GM20000 (cell line): ENCODE results near the gene PHAF1.

ENCODE experiments used
- DNase-seq: peaks from one replicate; pipeline ENCODE4 v3.0.0; 2012; ENCODE audit warnings: low spot score
- TF ChIP-seq, protein P1 (sequence below): IDR thresholded peaks from 2 replicates; pipeline ENCODE4 v1.5.1; 2012; ENCODE audit warnings: mild to moderate bottlenecking, control low read depth; ENCODE audit errors: extremely low read depth, missing control alignments

PHAF1 gene

DNA sequence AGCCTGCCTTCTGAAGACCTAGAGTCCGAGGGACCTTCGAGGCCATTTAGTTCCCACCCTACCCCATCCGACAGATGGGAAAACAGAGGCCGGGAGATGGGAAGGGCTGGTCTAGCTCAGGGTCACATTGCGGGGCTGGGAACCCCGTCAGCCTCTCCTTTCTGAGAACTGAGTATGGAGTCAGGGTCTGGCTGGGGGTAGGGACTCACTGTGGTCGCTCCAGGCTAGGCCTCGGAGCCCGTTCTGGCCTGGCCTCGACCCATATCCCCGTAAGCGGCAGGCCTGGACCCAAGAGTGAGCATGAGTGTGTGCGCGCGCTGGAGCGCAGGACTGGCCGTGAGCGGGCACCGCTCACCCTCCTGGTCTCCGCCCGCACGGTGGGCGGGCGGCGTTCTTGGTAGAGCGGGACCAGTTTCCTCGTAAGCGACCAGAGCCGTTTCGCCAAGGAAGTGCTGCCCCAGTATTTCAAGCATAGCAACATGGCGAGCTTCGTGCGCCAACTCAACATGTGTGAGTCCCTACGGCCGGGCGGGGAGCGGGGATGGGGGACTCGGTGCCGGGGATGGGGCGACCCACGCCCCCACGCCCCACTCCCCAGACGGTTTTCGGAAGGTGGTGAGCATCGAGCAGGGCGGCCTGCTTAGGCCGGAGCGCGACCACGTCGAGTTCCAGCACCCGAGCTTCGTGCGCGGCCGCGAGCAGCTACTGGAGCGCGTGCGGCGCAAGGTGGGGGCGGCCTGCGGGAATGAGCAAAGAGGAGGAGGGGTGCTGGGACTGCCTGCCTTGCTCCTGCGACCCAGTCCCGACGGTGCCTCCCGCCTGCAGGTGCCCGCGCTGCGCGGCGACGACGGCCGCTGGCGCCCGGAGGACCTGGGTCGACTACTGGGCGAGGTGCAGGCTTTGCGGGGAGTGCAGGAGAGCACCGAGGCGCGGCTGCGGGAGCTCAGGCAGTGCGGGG is 55.7 kb downstream of the PHAF1 start:
- TF ChIP-seq, protein P1, sequence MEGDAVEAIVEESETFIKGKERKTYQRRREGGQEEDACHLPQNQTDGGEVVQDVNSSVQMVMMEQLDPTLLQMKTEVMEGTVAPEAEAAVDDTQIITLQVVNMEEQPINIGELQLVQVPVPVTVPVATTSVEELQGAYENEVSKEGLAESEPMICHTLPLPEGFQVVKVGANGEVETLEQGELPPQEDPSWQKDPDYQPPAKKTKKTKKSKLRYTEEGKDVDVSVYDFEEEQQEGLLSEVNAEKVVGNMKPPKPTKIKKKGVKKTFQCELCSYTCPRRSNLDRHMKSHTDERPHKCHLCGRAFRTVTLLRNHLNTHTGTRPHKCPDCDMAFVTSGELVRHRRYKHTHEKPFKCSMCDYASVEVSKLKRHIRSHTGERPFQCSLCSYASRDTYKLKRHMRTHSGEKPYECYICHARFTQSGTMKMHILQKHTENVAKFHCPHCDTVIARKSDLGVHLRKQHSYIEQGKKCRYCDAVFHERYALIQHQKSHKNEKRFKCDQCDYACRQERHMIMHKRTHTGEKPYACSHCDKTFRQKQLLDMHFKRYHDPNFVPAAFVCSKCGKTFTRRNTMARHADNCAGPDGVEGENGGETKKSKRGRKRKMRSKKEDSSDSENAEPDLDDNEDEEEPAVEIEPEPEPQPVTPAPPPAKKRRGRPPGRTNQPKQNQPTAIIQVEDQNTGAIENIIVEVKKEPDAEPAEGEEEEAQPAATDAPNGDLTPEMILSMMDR: no peak
- DNase-seq: no peak

DNA sequence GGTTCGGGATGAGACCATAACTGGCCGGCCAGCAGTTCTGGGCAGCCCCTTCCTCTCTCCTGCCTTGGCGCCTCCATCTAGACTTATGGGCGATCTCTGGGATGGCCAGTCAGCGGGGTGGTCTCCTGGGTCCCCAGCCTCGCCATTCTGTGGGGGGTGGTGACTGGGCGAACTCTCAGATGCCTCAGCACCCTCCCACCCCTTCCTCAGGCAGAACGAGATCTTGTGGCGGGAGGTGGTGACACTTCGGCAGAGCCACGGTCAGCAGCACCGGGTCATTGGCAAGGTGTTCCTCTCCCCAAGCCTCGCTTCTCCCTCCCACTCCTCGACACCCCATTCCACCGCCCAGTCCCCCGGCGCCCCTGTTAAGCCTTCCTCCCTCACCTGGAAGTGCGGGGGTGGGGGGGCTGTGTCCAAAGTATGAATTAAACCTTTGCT is 56.4 kb downstream of the PHAF1 start:
- DNase-seq: no peak

DNA sequence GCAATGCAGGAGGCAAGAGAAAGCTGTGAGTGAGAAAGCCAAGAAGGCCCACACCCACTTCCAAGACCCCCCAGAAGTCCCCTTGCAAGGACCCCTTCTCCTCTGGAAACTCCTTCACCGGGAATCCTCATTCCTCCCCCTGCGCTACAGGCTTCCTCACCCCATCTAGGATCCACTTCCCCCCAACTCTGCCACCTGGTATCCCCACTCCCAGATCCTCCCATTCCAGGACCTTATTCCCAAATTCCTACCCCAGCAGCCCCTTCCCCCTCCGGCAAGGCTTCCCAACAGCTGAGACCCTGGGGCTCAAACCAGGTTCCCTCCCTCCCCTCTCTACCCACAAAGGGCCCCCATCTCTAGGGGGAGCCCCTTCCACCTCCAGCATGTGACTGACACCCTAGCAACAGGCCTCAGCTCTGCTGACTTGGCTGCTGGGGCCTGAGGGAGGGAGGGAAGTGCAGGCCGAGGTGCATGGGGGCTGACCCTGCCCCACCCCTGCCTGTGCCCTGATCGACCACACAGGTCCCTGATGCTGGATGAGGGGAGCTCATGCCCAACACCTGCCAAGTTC is 56.9 kb downstream of the PHAF1 start:
- TF ChIP-seq, protein P1: no peak
- peak; percentile 60 for DNase-seq

More for the DNA sequence above, 56.4 kb downstream of the PHAF1 start:
- TF ChIP-seq, protein P1: no peak

DNA sequence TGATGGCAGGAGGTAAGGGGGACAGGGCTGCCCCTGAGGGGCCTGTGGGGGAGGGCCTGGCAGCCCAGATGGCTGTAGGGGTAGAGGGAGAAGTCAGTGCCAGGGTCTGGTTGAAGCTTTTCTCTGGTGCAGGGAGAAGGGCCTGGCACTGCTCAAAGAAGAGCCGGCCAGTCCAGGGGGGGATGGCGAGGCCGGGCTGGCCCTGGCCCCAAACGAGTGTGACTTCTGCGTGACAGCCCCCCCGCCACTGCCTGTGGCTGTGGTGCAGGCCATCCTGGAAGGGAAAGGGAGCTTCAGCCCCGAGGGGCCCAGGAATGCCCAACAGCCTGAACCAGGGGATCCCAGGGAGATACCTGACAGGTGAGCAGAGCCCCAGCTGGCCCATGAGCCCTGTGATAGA is 57.8 kb downstream of the PHAF1 start:
- DNase-seq: no peak
- TF ChIP-seq, protein P1: no peak

DNA sequence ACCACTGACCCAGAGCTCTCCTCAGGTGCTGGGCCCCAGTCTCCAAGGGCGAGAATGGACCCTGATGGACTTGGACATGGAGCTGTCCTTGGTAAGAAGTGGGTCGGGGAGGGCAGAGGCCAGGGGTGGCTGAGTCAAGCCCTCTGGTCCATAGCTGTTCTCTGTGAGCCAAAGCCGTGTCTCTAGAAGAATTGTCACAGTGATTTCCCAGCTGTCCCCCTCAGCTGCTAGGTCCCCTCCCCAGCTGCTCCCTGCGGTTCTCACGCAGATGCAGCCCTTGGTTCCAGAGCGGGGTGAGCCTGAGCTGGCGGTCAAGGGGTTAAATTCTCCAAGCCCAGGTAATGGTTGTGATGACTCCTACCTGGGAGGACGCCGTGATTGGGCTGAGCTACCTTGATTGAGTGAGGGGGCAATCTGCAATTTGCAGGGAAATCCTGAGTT is 59.3 kb downstream of the PHAF1 start:
- TF ChIP-seq, protein P1: no peak
- no peak for DNase-seq

DNA sequence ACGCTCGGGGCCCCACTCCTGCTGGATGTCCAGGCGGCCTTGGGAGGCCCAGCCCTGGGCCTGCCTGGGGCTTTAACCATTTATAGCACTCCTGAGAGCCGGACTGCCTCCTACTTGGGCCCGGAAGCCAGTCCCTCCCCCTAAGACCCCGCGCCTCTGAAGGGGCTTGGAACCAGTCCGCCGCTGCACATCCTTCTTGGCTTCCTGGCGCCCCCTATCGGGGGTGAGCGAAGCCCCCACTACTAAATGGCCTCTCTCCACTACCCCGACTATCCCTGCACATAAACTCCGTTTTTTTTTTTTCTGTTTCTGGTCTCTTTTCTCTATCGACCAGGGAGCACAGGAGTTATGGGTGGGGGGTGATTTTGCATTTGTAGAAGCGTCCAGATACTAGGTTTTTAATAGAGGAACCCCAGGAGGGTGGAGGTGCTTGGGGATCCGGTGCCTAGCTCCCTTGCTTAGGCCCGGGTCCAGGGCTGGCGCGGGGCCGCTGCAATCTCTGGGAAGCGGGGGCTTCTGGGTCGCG is 60.0 kb downstream of the PHAF1 start:
- TF ChIP-seq, protein P1: peak; percentile 69
- DNase-seq: peak; percentile 65
